PFSK-1 (cell line): ENCODE data around the gene PRSS57.

Source experiments
- FOXP2 ChIP-seq: optimal IDR thresholded peaks from 2 replicates; pipeline ENCODE3; 2011; ENCODE audit warnings: borderline replicate concordance, control low read depth, inconsistent platforms; ENCODE audit not compliant: insufficient read depth; ENCODE audit errors: extremely low read length, extremely low read depth
- POLR2AphosphoS5 ChIP-seq: IDR thresholded peaks from 2 replicates; pipeline ENCODE4 v1.6.1; 2012; ENCODE audit warnings: low read depth, mild to moderate bottlenecking, control low read depth, low read length, moderate library complexity
- REST ChIP-seq, 2 experiments: IDR thresholded peaks; 2 replicates each; pipeline versions ENCODE4 v1.6.1 to v1.8.0; 2011 to 2012; ENCODE audit warnings: low read depth in 2 of 2, low read length in 2 of 2, control low read depth in 1 of 2, inconsistent platforms in 1 of 2, mild to moderate bottlenecking in 1 of 2, moderate library complexity in 1 of 2; ENCODE audit not compliant: insufficient read depth in 1 of 2
- SIN3A ChIP-seq: IDR thresholded peaks from 2 replicates; pipeline ENCODE4 v1.6.1; 2012; ENCODE audit warnings: mild to moderate bottlenecking, low read length, moderate library complexity, borderline replicate concordance; ENCODE audit not compliant: insufficient read depth
- TAF1 ChIP-seq: IDR thresholded peaks from 2 replicates; pipeline ENCODE4 v1.6.1; 2012; ENCODE audit warnings: low read length, control low read depth, borderline replicate concordance; ENCODE audit not compliant: insufficient read depth

GRCh38 chr19:652467-653389 is 42.5 kb downstream of the PRSS57 start:
- TF ChIP-seq POLR2AphosphoS5 (no peak), REST (IDR thresholded peaks at IDR 0.05; ENCODE audit: insufficient read depth in 1 of 2, low read depth in 2 of 2, low read length in 2 of 2) (no peak), SIN3A (no peak), TAF1 (no peak), FOXP2 (no peak)
